GM18868 (cell line): ENCODE measurements around the gene GAA.
"Not testable (repeated sequence)": the region's sequence is repeated elsewhere in the genome, so short reads cannot be mapped to it uniquely, and the experiment has no call there.

Source experiments
- ATAC-seq: cut with Tn5 transposase; IDR thresholded peaks from one replicate; pipeline ENCODE4 v1.9.1; 2021; ENCODE audit warnings: mild to moderate bottlenecking, moderate library complexity; ENCODE audit not compliant: unreplicated experiment

Gene GAA

GRCh38 chr17:80141463-80142165 lies 40.2 kb downstream of the GAA start:
- ATAC-seq: no peak

- ATAC-seq: no peak
These were observed 41.5 kb downstream of the GAA start for GRCh38 chr17:80142929-80143328.

- ATAC-seq: no peak
These were observed 44.0 kb downstream of the GAA start for GRCh38 chr17:80145076-80146075.

GRCh38 chr17:80146121-80147034 lies 45.0 kb downstream of the GAA start:
- peak; percentile 5 for ATAC-seq

- ATAC-seq: peak; percentile 88
These were observed 45.8 kb downstream of the GAA start, which contains the start of gene EIF4A3 for GRCh38 chr17:80147035-80147822. EIF4A3 (minus strand) TSS chr17:80147128; CDS start chr17:80146961, 167 bp downstream.

GRCh38 chr17:80151333-80151732 lies 50.0 kb downstream of the GAA start:
- no peak for ATAC-seq

- no peak for ATAC-seq
These were observed 50.8 kb downstream of the GAA start for GRCh38 chr17:80152081-80152702.

- peak; percentile 48 for ATAC-seq
These were observed 51.6 kb downstream of the GAA start for GRCh38 chr17:80153004-80153403.

- no peak for ATAC-seq
These were observed 52.8 kb downstream of the GAA start for GRCh38 chr17:80154166-80154565.

GRCh38 chr17:80155600-80155999 lies 54.2 kb downstream of the GAA start:
- not testable (repeated sequence) for ATAC-seq

GRCh38 chr17:80158846-80159245 lies 57.5 kb downstream of the GAA start:
- no peak for ATAC-seq

GRCh38 chr17:80160536-80160935 lies 59.2 kb downstream of the GAA start:
- no peak for ATAC-seq

- no peak for ATAC-seq
These were observed 62.0 kb downstream of the GAA start for GRCh38 chr17:80163336-80163735.

GRCh38 chr17:80164185-80164584 lies 62.8 kb downstream of the GAA start:
- ATAC-seq: no peak

- no peak for ATAC-seq
These were observed 65.1 kb downstream of the GAA start for GRCh38 chr17:80166446-80166845.

- ATAC-seq: no peak
These were observed 67.0 kb downstream of the GAA start for GRCh38 chr17:80168371-80168770.

GRCh38 chr17:80169107-80169506 lies 67.7 kb downstream of the GAA start:
- no peak for ATAC-seq
